Germinal center (tissue), 1 donor: ENCODE measurements around the gene ADARB1.
A peak's percentile ranks its signal among the peaks of the same experiment; 100 is the strongest.

Experiments used
- DNase-seq: peaks from one replicate; pipeline ENCODE4 v3.0.0; 2012; ENCODE audit warnings: mixed read lengths, low spot score

Gene ADARB1

GRCh38 chr21:45152265-45152746 is 77.9 kb downstream of the ADARB1 start:
- DNase-seq, result peak; percentile 68

DNA sequence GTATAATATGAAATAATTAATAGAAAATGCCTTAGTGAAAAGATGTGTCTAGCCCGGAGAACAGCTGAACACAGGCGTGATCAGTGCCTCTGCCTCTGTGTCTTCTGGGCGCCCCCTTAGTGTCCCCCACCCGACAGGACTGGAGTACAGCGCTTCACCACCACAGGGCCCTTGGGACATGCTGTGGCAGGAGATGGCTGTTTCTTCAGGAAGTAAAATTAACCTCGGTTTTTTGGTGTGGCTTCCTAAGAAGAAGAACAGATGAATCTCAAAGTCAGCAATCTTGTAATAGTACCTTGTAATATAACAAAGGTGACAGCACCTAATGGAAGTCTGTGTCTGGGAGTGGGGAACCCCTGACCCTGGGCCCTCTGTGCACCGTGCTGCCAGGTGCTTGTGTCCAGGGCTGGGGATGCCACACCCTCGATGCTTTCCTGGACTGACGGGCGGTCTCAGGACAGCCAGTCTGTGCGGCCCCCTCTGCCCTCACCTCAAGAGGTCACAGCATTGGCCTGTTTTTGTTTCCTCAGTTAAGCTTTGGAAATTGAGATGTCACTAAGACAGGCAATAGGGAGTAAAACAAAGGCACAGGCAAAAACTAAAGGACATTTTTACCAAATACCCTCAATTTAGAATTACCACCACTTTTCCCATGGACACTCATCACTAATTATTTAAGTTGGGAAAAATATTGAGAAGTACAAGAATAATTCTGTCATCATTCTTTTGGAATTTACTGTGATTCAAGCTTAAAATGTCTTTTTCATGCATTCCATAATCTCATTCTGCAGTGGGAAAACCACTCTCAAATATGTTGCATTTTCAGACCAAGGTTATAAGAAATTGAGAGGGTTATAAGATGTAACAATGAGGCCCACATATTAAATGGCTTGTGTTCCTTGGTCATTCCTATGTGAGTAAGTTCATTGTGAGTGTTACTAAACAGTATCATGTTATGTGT is 79.3 kb downstream of the ADARB1 start:
- no peak for DNase-seq

- no peak for DNase-seq
Measured at GRCh38 chr21:45154511-45155508, 80.4 kb downstream of the ADARB1 start.

DNA sequence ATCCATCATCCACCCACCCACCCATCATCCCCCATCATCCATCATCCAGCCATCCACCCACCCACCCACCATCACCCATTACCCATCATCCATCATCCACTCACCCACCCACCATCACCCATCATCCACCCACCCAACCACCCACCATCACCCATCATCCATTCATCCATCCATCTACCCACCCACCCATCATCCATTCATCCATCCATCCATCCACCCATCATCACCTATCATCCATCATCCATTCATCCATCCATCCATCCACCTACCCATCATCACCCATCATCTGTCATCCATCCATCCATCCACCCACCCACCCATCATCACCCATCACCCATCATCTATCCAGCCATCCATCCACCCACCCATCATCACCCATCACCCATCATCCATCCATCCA is 81.5 kb downstream of the ADARB1 start:
- DNase-seq, result no peak

- DNase-seq, result no peak
Measured at GRCh38 chr21:45156459-45156858, 82.1 kb downstream of the ADARB1 start.

DNA sequence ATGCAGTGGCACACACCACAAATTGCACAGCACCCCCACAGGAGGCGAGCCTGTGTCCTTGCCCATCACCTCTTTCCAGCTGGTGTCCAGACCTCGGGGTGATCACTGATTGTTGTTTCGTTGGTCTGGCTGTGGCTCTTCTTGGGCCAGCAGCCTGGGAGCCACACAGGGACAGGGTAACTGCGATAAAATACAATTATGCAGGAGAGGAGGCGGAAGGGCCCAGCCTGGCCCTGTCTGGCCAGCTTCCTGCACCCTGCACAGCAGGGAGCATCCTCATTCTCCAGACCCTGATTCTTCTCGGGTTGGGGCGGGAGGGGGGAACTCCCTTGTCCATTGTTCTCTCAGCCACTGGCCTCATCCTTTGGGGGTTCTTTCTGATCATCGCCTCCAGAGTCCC is 83.6 kb downstream of the ADARB1 start:
- DNase-seq, result no peak

GRCh38 chr21:45158491-45159423 is 84.4 kb downstream of the ADARB1 start:
- no peak for DNase-seq

DNA sequence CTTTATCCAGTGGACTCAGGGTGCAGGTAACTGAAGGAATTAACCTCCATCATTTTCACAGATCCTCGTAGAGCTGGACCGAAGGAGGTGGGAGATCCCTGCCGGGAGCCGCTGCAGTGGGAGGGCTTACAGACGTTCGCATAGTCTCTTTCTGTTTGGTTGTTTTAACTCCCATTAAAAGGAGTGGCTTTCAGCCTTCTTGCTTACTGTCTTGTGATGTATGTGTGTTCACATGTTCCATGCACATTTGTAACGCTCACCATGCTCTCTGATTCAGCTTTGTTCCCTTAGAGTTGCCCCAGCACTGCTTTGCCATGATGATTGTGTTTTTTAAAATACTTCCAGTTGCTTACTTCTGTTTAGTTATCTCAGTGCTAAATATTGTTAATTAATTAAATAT is 85.8 kb downstream of the ADARB1 start:
- DNase-seq, result no peak

GRCh38 chr21:45161038-45161945 is 86.9 kb downstream of the ADARB1 start:
- no peak for DNase-seq

GRCh38 chr21:45162115-45162514 is 87.7 kb downstream of the ADARB1 start:
- no peak for DNase-seq

DNA sequence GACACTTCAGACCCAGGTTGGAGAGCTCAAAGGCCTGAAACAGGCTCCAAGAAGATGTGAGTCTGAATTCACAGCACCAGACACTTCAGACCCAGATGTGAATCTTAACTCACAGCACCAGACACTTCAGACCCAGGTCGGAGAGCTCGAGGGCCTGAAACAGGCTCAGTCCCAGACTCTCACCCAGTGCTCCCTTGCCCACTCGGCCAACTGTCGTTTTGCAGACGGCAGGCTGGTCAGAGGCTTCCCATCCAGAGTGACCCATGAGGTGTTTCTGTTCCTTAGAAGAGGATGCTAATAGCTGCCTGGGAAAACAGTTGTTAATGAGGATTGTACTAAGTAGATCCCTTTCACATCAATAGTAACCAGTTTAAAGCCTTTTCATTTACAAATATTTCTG is 88.4 kb downstream of the ADARB1 start:
- no peak for DNase-seq

- no peak for DNase-seq
Measured at GRCh38 chr21:45163413-45164123, 89.2 kb downstream of the ADARB1 start.

DNA sequence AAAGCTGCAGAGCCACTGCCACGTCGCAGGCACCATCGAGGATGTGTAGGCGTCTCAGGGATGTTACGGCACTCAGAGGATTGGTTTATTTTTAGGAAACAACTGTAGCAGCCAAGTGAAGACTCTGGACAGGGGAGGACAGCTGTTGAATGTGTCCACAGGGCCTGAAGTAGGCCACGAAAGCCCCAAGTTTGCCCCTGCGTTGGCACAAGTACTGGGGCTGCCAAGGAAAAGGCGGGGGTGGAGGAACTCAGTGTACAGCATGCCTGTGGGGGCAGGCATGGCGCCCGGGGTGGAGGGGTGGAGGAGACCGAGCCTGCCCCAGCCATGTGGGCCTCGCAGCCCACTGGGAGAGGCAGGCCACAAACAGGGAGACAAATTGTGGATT is 89.7 kb downstream of the ADARB1 start:
- DNase-seq, result no peak

- no peak for DNase-seq
Measured at GRCh38 chr21:45164838-45165237, 90.5 kb downstream of the ADARB1 start.

GRCh38 chr21:45166931-45167330 is 92.6 kb downstream of the ADARB1 start:
- no peak for DNase-seq

- no peak for DNase-seq
Measured at GRCh38 chr21:45167796-45168222, 93.4 kb downstream of the ADARB1 start.

DNA sequence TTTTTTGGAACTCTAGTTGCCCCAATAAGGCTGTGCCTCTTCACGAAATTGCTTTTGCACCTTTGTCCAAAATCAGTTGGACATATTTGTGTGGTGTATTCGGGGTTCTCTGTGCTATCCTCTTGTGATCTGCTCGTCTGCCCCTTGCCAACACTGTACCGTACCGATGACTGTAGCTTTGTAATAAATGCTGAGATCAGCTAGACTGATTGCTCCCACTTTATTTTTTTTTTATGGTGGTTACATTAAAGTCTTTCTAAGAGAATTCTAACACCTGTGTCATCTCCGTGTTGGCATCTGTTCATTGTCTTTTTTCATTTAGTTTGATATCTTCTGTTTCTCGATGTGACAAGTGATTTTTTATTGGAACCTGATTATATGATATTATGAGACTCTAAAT is 94.1 kb downstream of the ADARB1 start:
- no peak for DNase-seq

GRCh38 chr21:45169001-45169400 is 94.6 kb downstream of the ADARB1 start:
- DNase-seq, result no peak

- DNase-seq, result no peak
Measured at GRCh38 chr21:45169682-45170081, 95.3 kb downstream of the ADARB1 start.

DNA sequence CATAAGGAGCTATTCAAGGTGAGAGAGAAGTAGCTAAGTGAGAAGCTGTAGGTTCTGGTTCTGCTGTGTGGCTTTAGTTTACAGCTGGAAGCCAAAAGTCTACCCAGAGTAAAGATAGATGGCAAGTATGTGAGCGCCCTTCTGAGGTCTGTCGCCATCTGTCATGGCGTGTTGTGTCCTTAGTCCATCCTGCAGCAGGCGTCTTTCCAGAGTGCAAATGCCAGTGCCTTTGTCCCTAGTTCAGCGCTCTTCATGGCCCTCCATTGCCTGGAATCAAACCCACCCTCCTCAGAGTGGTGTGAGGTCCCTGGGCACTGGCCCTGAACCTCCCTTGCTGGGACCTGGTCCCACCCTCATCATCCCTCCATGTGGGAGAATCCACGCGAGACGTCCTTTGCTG is 96.6 kb downstream of the ADARB1 start:
- no peak for DNase-seq
